Stimulated activated naive CD4-positive, alpha-beta T cell (primary cell): ENCODE results near the gene SPG11.

Source experiments
- DNase-seq, 6 experiments: peaks; one replicate each; lab custom pipeline; 2025; lab: John Stamatoyannopoulos, UW

The SPG11 gene

GRCh38 chr15:44519537-44519936 is 143.9 kb downstream of the SPG11 start:
- no peak for DNase-seq

DNA sequence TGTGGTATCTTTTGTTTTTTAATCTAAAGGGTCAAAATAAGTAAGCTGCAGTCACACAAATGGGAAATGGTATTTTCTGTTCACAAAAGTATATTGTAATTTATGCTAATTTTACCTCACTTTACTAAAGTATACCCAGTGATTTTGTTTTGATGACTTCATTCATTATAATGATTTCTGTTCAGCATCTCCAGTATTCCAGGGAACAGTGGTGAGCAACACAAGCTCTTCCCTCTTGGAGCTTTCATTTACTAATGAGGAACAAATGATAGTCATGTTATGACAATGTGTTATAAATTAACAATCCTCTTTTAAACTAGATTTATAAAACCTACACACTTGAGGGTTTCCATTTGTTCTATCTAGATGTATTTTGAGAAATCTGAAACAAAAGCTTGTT is 147.0 kb downstream of the SPG11 start:
- DNase-seq: no peak
